Measurements from ENCODE around the gene NKX2-4. TPM values are rescaled to one million over a fixed set of nuclear protein-coding genes. Genes with fewer than 3 reads are reported as not detected.

The NKX2-4 gene
- total RNA-seq, 1 experiment from 2014 or later = 0.15 TPM

- H3K4me2 ChIP-seq (ENCODE audit: insufficient read depth, insufficient read length, low read length) = no peak overlapping the region
- no peaks in the 10 kb centered on the region for H3K79me2 ChIP-seq (ENCODE audit: insufficient read depth, low read length)
- H2BK15ac ChIP-seq (ENCODE audit: low read depth, low read length) = no peak overlapping the region
- no peaks in the 10 kb centered on the region for H3K23me2 ChIP-seq (ENCODE audit: insufficient read length, low read depth, low read length, poor library complexity, severe bottlenecking)
- no peak overlapping the region for H4K5ac ChIP-seq (ENCODE audit: insufficient read length, low read depth, low read length)
- H3K4me3 Mint-ChIP-seq = no peak overlapping the region
- H4K91ac ChIP-seq (ENCODE audit: insufficient read length, low read depth, low read length) = no peak overlapping the region
- peaks cover 14 to 27% of the 10 kb centered on the region in 2 experiments for H3K4me1 Mint-ChIP-seq
- H3K27ac Mint-ChIP-seq = no peak overlapping the region
- H2AK5ac ChIP-seq (ENCODE audit: insufficient read length, low read length) = no peak overlapping the region
- H3K9me3 ChIP-seq (ENCODE audit: control insufficient read depth, low read depth, low read length) = no peaks in the 10 kb centered on the region
- no peak for DNase-seq
- peaks cover 0 to 4% of the 10 kb centered on the region in 2 experiments; a peak in 2 of 5 replicates for H3K9me3 Mint-ChIP-seq
- no peak overlapping the region for H2BK5ac ChIP-seq (ENCODE audit: insufficient read length, low read length)
- H3K56ac ChIP-seq (ENCODE audit: insufficient read length, low read depth, low read length) = no peak overlapping the region
- H3K4me1 ChIP-seq (ENCODE audit: insufficient read depth, low read length) = peaks cover 2% of the 10 kb centered on the region; the same call in 1 of the 2 replicates
- H3K18ac ChIP-seq (ENCODE audit: insufficient read length, low read depth, low read length) = no peak overlapping the region
- H3K36me3 Mint-ChIP-seq (ENCODE audit: insufficient read depth in 1 of 3, low read depth in 3 of 3) = no peaks in the 10 kb centered on the region; a peak in 3 of 7 replicates
- no peak overlapping the region for H2BK12ac ChIP-seq (ENCODE audit: insufficient read length, low read depth, low read length)
- H2BK20ac ChIP-seq (ENCODE audit: low read depth, low read length, poor library complexity, severe bottlenecking) = no peak overlapping the region
- no CpG with 5 or more reads among the region's 3 CpGs for WGBS (ENCODE audit: extremely low coverage, insufficient read length, low lambda C conversion rate)
- H3K79me1 ChIP-seq (ENCODE audit: insufficient read depth, low read depth, low read length, poor library complexity, severe bottlenecking) = no peaks in the 10 kb centered on the region
- H3K14ac ChIP-seq (ENCODE audit: insufficient read depth, low read length) = no peak overlapping the region
- H4K20me1 ChIP-seq (ENCODE audit: control insufficient read depth, insufficient read depth, insufficient read length) = no peaks in the 10 kb centered on the region
- H4K8ac ChIP-seq (replicated peaks; ENCODE audit: insufficient read length, low read depth, low read length) = no peak overlapping the region
- H3T11ph ChIP-seq (ENCODE audit: low read length) = no peak overlapping the region
- H2AFZ ChIP-seq (ENCODE audit: low read length) = no peak overlapping the region
- no peak overlapping the region for H2BK120ac ChIP-seq (ENCODE audit: low read depth, low read length, poor library complexity, severe bottlenecking)
- peaks cover 87% of the 10 kb centered on the region for H3K27me3 Mint-ChIP-seq (ENCODE audit: low read depth)
- H3K27me3 ChIP-seq (ENCODE audit: insufficient read depth, low read length) = peaks cover 53% of the 10 kb centered on the region
- no peak overlapping the region for H3K9ac ChIP-seq (ENCODE audit: extremely low read depth, insufficient read length, low read length)
- no peak overlapping the region for H3K27ac ChIP-seq (ENCODE audit: insufficient read length, low read depth, low read length)
- no peak overlapping the region for H3K4ac ChIP-seq (ENCODE audit: low read depth, low read length)
- H3K23ac ChIP-seq (ENCODE audit: insufficient read length, low read depth, low read length) = no peak overlapping the region
- TF ChIP-seq CTCF (conservative IDR thresholded peaks at IDR 0.05) = no peak
These were observed 2.8 kb downstream of the NKX2-4 start for GRCh38 chr20:21394551-21394950.

All from H9 (cell line).